Hepatocyte (in vitro differentiated cells): ENCODE results near the gene SLC34A1. TPM values are rescaled to one million over a fixed set of nuclear protein-coding genes. Genes with fewer than 3 reads are reported as not detected.

Source experiments
- DNase-seq: peaks from one replicate; pipeline ENCODE4 v3.0.0-alpha.2; 2016; ENCODE audit warnings: low spot score
- H2AFZ ChIP-seq: fragments of 200-600 bp; sonication (generic); 2 replicates; pipeline ENCODE4 v1.6.0; 2016; ENCODE audit warnings: antibody characterized with exemption, mild to moderate bottlenecking
- H3K27ac ChIP-seq: fragments of 200-600 bp; sonication (generic); 2 replicates; pipeline ENCODE4 v1.5.1; 2016; ENCODE audit warnings: mild to moderate bottlenecking
- H3K27me3 ChIP-seq: fragments of 200-600 bp; sonication (generic); 2 replicates; pipeline ENCODE4 v1.6.1; 2016
- H3K36me3 ChIP-seq: fragments of 200-600 bp; sonication (generic); replicated peaks from 2 replicates; pipeline ENCODE4 v1.5.1; 2016; ENCODE audit warnings: low read depth; ENCODE audit not compliant: insufficient read depth
- H3K4me1 ChIP-seq: fragments of 200-600 bp; sonication (generic); 2 replicates; pipeline ENCODE4 v1.5.1; 2016; ENCODE audit warnings: mild to moderate bottlenecking, moderate library complexity; ENCODE audit not compliant: insufficient read depth
- H3K4me2 ChIP-seq: fragments of 200-600 bp; sonication (generic); 2 replicates; pipeline ENCODE4 v1.6.0; 2016
- H3K4me3 ChIP-seq: fragments of 200-600 bp; sonication (generic); 2 replicates; pipeline ENCODE4 v1.5.1; 2016; ENCODE audit warnings: mild to moderate bottlenecking
- H3K79me2 ChIP-seq: fragments of 200-600 bp; sonication (generic); 2 replicates; pipeline ENCODE4 v1.6.0; 2017; ENCODE audit warnings: mild to moderate bottlenecking
- H3K9me2 ChIP-seq: fragments of 200-600 bp; sonication (generic); replicated peaks from 2 replicates; pipeline ENCODE4 v1.6.0; 2017; ENCODE audit warnings: mild to moderate bottlenecking; ENCODE audit not compliant: insufficient read depth
- H3K9me3 ChIP-seq: fragments of 200-600 bp; sonication (generic); 2 replicates; pipeline ENCODE4 v1.5.1; 2016; ENCODE audit warnings: low read depth, mild to moderate bottlenecking
- H4K20me1 ChIP-seq: fragments of 200-600 bp; sonication (generic); 2 replicates; pipeline ENCODE4 v1.6.0; 2016; ENCODE audit warnings: mild to moderate bottlenecking; ENCODE audit not compliant: insufficient read depth, poor library complexity, severe bottlenecking
- EZH2 ChIP-seq: fragments of 200-600 bp; sonication (generic); IDR thresholded peaks from 2 replicates; pipeline ENCODE4 v1.6.1; 2016; ENCODE audit warnings: antibody characterized with exemption, mild to moderate bottlenecking, borderline replicate concordance
- EZH2phosphoT487 ChIP-seq: fragments of 200-600 bp; sonication (generic); IDR thresholded peaks from one replicate; pipeline ENCODE4 v1.6.1; 2018; ENCODE audit warnings: antibody characterized with exemption, mild to moderate bottlenecking, low read depth, moderate library complexity; ENCODE audit not compliant: unreplicated experiment, severe bottlenecking
- WGBS: methylation state at CpG from one replicate; pipeline ENCODE4 v1.1.6; 2016; ENCODE audit warnings: low lambda C conversion rate; ENCODE audit errors: missing lambda C conversion rate; 5-methylcytosine and 5-hydroxymethylcytosine counted together
- polyA plus RNA-seq: library from polyadenylated mRNA; unstranded; fragments of >200 nt; fragmentation: Nextera tagmentation; extraction: Ambion mirVana; gene quantifications from 2 replicates; pipeline ENCODE4 v1.2.1, GENCODE V29; 2016
- total RNA-seq: library from RNA; depleted of rRNA; stranded (reverse); fragments of >200 nt; gene quantifications from 2 replicates; pipeline ENCODE4 v1.2.3, GENCODE V29; 2014
- TF ChIP-seq, protein P1 (sequence below): fragments of 200-600 bp; sonication (generic); IDR thresholded peaks from 2 replicates; pipeline ENCODE4 v1.5.1; 2016; ENCODE audit warnings: antibody characterized with exemption, mild to moderate bottlenecking; ENCODE audit not compliant: poor library complexity

Gene SLC34A1
- total and polyA plus RNA-seq, 2 experiments from 2014 or later: not detected

DNA sequence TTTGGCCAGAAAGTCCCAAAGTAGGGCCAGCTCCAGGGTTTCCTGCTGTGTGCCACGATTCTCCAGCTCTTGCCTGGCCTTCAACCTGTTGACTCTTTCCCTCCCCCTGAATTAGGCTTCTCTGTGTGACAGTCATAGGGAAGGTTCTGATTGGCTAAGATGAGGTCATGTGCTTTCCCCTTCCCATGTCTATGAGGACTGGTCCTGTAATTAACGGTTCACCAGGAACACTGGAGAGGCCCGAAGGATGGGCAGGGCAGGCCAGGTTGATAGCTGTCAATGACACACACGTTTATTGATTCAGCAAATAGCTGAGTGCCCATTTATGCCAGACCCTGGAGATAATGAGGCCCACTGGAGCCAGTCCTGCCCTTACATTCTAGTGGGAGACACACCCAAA is 53.4 kb downstream of the SLC34A1 start:
- no peak overlapping the region for H3K27ac ChIP-seq
- no peak overlapping the region for H3K4me2 ChIP-seq
- H2AFZ ChIP-seq: no peak overlapping the region
- H4K20me1 ChIP-seq: no peaks in the 10 kb centered on the region
- no peaks in the 10 kb centered on the region for H3K36me3 ChIP-seq
- H3K4me3 ChIP-seq: no peak overlapping the region
- H3K27me3 ChIP-seq: no peaks in the 10 kb centered on the region
- H3K9me2 ChIP-seq: no peaks in the 10 kb centered on the region
- TF ChIP-seq EZH2 (no peak), EZH2phosphoT487 (no peak)
- TF ChIP-seq, protein P1, sequence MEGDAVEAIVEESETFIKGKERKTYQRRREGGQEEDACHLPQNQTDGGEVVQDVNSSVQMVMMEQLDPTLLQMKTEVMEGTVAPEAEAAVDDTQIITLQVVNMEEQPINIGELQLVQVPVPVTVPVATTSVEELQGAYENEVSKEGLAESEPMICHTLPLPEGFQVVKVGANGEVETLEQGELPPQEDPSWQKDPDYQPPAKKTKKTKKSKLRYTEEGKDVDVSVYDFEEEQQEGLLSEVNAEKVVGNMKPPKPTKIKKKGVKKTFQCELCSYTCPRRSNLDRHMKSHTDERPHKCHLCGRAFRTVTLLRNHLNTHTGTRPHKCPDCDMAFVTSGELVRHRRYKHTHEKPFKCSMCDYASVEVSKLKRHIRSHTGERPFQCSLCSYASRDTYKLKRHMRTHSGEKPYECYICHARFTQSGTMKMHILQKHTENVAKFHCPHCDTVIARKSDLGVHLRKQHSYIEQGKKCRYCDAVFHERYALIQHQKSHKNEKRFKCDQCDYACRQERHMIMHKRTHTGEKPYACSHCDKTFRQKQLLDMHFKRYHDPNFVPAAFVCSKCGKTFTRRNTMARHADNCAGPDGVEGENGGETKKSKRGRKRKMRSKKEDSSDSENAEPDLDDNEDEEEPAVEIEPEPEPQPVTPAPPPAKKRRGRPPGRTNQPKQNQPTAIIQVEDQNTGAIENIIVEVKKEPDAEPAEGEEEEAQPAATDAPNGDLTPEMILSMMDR: no peak
- H3K79me2 ChIP-seq: no peaks in the 10 kb centered on the region
- H3K4me1 ChIP-seq: no peaks in the 10 kb centered on the region
- H3K9me3 ChIP-seq: no peaks in the 10 kb centered on the region
- DNase-seq: no peak
- 77% methylated on average over 4 of the region's 4 CpGs for WGBS

DNA sequence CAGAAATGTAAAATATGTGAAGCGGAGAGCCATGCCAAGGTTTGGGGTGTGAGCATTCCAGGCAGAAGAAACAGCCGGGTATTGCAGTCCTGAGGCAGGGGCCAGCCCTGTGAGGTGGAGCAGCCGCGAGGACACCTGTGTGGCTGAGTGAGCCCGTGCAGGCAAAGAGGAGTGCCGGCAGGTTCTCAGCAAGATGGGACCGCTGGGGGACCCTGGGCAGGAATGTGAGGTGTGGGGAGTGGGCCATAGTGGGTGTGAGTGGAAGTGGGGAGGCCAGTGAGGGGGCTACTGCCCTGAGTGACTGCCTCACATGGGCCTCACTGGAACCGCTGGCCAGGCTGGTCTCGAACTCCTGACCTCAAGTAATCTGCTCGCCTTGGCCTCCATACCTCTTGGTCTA is 54.2 kb downstream of the SLC34A1 start:
- no peak for DNase-seq
- H3K27me3 ChIP-seq: no peaks in the 10 kb centered on the region
- H3K4me3 ChIP-seq: no peak overlapping the region
- H3K79me2 ChIP-seq: no peaks in the 10 kb centered on the region
- H3K4me2 ChIP-seq: no peak overlapping the region
- no peak overlapping the region for H3K27ac ChIP-seq
- no peak overlapping the region for H2AFZ ChIP-seq
- H4K20me1 ChIP-seq: no peaks in the 10 kb centered on the region
- H3K9me3 ChIP-seq: no peaks in the 10 kb centered on the region
- TF ChIP-seq, protein P1: no peak
- TF ChIP-seq EZH2: no peak
- TF ChIP-seq EZH2phosphoT487: no peak
- no peaks in the 10 kb centered on the region for H3K36me3 ChIP-seq
- no peaks in the 10 kb centered on the region for H3K9me2 ChIP-seq
- H3K4me1 ChIP-seq: no peaks in the 10 kb centered on the region
- WGBS: 98% methylated on average over 10 of the region's 10 CpGs

DNA sequence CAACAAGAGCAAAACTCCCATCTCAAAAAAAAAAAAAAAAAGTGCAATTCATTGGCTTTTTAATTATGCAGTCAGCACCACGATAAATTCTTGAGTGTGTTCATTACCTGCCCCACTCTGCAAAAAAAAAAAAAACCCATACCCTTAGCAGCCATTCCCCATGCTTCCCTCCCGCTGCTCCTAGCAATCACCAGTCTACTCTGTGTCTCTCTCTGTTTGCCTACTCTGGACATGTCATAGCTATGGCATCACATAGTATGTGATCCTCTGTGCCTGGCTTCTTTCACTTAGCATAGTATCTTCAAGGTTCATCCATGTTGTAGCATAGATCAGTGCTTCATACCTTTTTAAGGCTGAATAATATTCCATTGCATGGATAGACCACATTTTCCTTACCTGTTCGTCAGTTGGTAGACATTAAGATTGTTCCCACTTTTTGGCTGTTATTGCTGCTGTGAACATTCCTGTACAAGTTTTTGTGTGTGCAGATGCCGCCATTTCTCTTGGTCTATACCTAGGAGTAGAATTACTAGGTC is 55.4 kb downstream of the SLC34A1 start:
- Histone ChIP-seq H3K36me3 (no peaks in the 10 kb centered on the region), H4K20me1 (no peaks in the 10 kb centered on the region), H3K79me2 (no peaks in the 10 kb centered on the region), H2AFZ (no peak overlapping the region), H3K9me3 (no peaks in the 10 kb centered on the region), H3K4me2 (no peak overlapping the region), H3K27me3 (no peaks in the 10 kb centered on the region), H3K9me2 (no peaks in the 10 kb centered on the region), H3K27ac (no peak overlapping the region), H3K4me1 (no peaks in the 10 kb centered on the region), H3K4me3 (no peak overlapping the region)
- 99% methylated on average over 4 of the region's 4 CpGs for WGBS
- TF ChIP-seq, protein P1: no peak
- no peak for TF ChIP-seq EZH2phosphoT487
- no peak for TF ChIP-seq EZH2
- DNase-seq: no peak
